ENCODE results near the gene P3H1.

The P3H1 gene

DNA sequence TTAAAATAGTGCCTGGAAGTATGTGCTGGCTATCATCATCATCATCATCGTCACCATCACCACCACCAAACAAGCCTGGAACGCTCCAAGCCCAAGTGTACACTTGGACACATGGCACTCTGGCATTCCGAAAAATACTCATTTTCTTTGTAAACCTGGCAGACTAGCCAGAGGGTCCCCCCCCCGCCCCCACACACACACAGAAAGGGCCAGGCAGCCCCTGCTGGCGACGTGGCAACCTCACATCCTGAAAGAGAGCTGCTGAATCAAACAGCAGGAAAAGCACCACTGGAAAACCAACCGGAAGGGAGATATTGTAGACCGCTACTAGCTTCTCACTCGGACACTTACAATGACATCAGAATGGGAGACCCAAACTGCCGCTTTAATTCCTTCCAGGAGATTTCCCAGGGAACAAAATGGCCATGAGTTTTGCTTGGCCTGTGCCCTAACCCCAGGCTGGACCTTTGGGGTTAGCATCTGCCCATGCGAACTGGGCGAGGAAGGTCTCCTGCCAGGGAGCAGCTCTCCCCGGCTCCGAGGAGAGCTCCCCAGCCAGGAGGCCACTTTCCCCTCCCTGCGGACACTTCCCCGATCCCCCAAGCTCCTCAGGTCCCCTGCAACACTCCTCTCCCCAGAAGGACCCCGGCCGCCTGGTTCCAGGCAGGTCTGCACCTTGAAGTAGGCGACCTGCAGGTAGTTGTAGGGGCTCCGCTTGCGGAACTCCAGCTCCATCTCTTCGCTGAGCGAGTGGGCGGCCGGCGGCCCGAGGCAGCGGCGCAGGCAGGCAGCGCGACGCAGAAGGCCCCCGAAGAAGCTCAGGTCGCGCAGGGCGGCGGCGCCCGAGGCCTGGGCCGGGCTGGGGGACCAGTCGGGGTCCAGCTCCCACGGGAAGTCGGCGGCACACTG is 742 bp downstream of the P3H1 start:
- H3K4me3 ChIP-seq (ENCODE audit: low read depth, low read length) = peak overlapping the region; percentile 96
- peak; percentile 82 for DNase-seq (ENCODE audit: low read depth, low spot score)
- in situ Hi-C loops (cut with HindIII; ENCODE audit: low sequenced_read_pairs) = no loop called here
- TF ChIP-seq, protein P1, sequence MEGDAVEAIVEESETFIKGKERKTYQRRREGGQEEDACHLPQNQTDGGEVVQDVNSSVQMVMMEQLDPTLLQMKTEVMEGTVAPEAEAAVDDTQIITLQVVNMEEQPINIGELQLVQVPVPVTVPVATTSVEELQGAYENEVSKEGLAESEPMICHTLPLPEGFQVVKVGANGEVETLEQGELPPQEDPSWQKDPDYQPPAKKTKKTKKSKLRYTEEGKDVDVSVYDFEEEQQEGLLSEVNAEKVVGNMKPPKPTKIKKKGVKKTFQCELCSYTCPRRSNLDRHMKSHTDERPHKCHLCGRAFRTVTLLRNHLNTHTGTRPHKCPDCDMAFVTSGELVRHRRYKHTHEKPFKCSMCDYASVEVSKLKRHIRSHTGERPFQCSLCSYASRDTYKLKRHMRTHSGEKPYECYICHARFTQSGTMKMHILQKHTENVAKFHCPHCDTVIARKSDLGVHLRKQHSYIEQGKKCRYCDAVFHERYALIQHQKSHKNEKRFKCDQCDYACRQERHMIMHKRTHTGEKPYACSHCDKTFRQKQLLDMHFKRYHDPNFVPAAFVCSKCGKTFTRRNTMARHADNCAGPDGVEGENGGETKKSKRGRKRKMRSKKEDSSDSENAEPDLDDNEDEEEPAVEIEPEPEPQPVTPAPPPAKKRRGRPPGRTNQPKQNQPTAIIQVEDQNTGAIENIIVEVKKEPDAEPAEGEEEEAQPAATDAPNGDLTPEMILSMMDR (IDR thresholded peaks at IDR 0.05; ENCODE audit: low read depth, low read length) = peak; percentile 67

DNA sequence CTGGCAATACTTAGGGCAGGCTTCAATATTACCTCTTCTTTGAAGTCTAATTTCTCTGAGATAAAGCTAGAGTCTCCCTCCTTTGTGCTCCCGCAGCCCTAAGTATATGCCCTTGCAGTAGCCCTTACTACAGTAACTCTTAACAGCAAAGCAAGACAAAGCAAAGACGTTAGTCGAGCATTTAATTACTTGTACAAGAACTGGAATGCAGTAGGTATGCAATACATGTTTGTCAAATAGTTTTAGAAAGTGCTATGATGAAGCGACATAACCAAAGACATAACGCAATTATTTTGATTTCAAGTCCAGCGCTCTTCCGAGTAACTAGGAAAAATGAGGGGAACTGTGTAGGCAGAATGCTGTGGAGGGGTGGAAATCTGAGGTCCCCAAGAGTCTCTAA is 1.6 kb downstream of the P3H1 start:
- H3K4me3 ChIP-seq (ENCODE audit: low read depth, low read length) = peak overlapping the region; percentile 96
- DNase-seq (ENCODE audit: low read depth, low spot score) = peak; percentile 38
- TF ChIP-seq, protein P1 (IDR thresholded peaks at IDR 0.05; ENCODE audit: low read depth, low read length) = no peak
- in situ Hi-C loops (cut with HindIII; ENCODE audit: low sequenced_read_pairs) = no loop called here

DNA sequence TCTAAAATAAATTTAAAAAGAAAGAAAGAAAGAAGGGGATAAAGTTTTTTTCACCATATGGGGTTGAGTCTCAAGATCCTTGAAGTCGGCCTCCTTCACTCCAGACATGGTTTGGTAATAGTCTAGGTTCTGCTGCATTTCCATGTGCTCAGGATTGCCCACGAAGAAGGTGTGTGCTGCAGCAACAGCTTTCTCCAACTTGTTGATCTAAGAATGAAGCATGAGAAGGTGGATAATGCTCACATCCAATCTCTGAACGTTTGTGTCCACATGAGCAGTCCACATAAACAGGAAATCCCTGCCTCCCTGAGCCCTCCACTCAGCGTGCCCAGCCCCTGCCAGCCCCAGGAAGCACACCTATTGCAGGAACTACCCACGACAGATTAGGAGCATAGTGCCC is 4.6 kb downstream of the P3H1 start:
- TF ChIP-seq, protein P1 (IDR thresholded peaks at IDR 0.05; ENCODE audit: low read depth, low read length) = no peak
- in situ Hi-C loops (cut with HindIII; ENCODE audit: low sequenced_read_pairs) = no loop called here
- no peak overlapping the region for H3K4me3 ChIP-seq (ENCODE audit: low read depth, low read length)
- no peak for DNase-seq (ENCODE audit: low read depth, low spot score)

DNA sequence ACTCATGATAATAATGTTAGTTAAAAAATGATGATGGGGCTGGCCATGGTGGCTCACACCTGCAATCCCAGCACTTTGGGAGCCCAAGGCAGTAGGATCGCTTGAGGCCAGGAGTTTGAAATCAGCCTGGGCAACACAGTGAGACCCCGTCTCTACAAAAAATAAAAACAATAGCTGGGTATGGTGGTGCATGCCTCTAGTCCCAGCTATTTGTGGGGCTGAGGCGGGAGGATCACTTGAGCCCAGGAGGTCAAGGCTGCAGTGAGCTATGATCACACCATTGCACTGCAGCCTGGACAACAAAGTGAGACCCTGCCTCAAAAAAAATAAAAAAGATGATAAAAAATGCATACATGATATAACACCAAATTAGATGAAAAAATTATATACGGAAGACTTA is 5.3 kb downstream of the P3H1 start:
- H3K4me3 ChIP-seq (ENCODE audit: low read depth, low read length) = no peak overlapping the region
- no peak for DNase-seq (ENCODE audit: low read depth, low spot score)
- TF ChIP-seq, protein P1 (IDR thresholded peaks at IDR 0.05; ENCODE audit: low read depth, low read length) = no peak
- in situ Hi-C loops (cut with HindIII; ENCODE audit: low sequenced_read_pairs) = no loop called here

DNA sequence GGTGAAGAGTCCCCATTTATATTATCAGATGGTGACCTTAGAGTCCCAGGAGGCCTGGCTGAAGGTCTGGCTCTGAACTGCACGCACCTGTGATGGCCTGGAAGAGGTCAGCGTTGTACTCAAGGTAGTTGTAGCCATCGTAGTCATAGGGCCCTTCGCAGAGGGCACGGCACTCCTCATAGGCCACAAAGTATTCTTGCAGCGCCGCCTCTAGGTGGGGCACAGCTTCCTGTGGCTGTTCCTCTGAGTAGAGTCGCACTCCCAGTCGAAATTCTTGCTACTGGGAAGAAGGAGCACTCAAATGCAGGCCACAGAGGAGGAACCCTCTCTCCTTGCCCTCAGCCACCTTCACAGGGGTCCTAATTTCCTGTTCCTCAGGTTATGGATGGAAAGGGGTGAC is 7.7 kb downstream of the P3H1 start:
- in situ Hi-C loops (cut with HindIII; ENCODE audit: low sequenced_read_pairs) = no loop called here
- TF ChIP-seq, protein P1 (IDR thresholded peaks at IDR 0.05; ENCODE audit: low read depth, low read length) = peak; percentile 12
- no peak overlapping the region for H3K4me3 ChIP-seq (ENCODE audit: low read depth, low read length)
- no peak for DNase-seq (ENCODE audit: low read depth, low spot score)

DNA sequence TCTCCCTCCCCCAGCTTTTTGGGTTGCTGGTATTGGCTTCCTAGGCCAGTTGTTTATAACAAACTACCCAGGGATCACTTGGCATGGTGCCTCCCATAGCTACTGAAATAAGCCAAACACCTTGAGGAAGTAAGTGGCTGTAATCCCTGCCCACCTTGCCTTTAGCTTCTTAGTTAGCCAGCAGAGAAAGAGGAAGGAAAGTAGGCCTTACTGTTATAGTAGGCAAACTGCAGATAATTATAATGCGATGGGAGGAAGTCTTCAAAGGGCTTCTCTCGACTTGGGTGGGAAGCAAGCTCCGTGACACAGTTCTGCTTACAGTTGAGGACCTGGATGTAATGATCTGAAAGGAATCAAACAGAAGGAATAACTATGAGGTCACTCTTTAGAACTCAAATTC is 8.2 kb downstream of the P3H1 start:
- TF ChIP-seq, protein P1 (IDR thresholded peaks at IDR 0.05; ENCODE audit: low read depth, low read length) = no peak
- no peak for DNase-seq (ENCODE audit: low read depth, low spot score)
- no peak overlapping the region for H3K4me3 ChIP-seq (ENCODE audit: low read depth, low read length)
- in situ Hi-C loops (cut with HindIII; ENCODE audit: low sequenced_read_pairs) = no loop called here
